Ovary (tissue), 3 donors: ENCODE results near the gene C2orf80.

Source experiments
- EP300 ChIP-seq: sonication (generic); formaldehyde crosslinking; IDR thresholded peaks from one replicate; pipeline ENCODE4 v1.6.1; 2017; ENCODE audit warnings: antibody characterized with exemption
- POLR2A ChIP-seq: fragments of 450-650 bp; IDR thresholded peaks from one replicate; pipeline ENCODE4 v1.6.1; 2017; ENCODE audit warnings: antibody characterized with exemption, mild to moderate bottlenecking, moderate library complexity
- TF ChIP-seq, protein P1 (sequence below), 3 donors: fragments of 450-650 bp in 2 of 3; fragments of 200-600 bp in 1 of 3; IDR thresholded peaks; one replicate each; pipeline versions ENCODE4 v1.5.1 to v1.8.0; 2016 to 2022; ENCODE audit warnings: antibody characterized with exemption in 3 of 3, mild to moderate bottlenecking in 1 of 3
- donor health status: DM: no; HTN: no; CAD: no.

DNA sequence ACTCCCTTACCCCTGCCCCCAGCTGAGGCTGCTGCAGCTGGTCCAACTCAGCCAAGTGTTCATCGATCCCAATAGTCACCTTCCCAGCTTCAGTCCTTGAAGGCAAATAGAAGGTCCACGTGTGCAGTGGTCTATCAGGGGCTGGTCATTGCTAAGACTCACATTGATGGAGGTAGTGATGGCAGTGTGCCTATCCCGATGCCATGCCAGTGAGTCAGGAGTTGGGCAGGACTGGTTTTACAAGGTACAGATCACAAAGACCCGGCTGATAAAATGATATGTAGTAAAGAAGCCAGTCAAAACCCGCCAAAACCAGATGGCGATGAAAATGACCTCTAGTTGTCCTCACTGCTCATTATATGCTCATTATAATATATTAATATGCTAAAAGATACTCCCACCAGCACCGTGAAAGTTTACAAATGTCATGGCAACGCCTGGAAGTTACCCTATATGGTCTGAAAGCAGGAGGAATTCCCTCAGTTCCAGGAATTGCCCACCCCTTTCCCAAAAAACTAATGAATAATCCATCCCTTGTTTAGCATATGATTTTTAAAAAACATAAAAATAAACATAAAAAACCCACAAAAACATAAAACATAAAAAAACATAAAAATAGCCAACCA lies 2.9 kb upstream of the C2orf80 start:
- TF ChIP-seq POLR2A (no peak), EP300 (no peak)
- TF ChIP-seq, protein P1, sequence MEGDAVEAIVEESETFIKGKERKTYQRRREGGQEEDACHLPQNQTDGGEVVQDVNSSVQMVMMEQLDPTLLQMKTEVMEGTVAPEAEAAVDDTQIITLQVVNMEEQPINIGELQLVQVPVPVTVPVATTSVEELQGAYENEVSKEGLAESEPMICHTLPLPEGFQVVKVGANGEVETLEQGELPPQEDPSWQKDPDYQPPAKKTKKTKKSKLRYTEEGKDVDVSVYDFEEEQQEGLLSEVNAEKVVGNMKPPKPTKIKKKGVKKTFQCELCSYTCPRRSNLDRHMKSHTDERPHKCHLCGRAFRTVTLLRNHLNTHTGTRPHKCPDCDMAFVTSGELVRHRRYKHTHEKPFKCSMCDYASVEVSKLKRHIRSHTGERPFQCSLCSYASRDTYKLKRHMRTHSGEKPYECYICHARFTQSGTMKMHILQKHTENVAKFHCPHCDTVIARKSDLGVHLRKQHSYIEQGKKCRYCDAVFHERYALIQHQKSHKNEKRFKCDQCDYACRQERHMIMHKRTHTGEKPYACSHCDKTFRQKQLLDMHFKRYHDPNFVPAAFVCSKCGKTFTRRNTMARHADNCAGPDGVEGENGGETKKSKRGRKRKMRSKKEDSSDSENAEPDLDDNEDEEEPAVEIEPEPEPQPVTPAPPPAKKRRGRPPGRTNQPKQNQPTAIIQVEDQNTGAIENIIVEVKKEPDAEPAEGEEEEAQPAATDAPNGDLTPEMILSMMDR (IDR thresholded peaks at IDR 0.05) = no peak
